Measurements from ENCODE around the gene CYP27B1.
"Not testable (repeated sequence)": the region's sequence is repeated elsewhere in the genome, so short reads cannot be mapped to it uniquely, and the experiment has no call there.

DNA sequence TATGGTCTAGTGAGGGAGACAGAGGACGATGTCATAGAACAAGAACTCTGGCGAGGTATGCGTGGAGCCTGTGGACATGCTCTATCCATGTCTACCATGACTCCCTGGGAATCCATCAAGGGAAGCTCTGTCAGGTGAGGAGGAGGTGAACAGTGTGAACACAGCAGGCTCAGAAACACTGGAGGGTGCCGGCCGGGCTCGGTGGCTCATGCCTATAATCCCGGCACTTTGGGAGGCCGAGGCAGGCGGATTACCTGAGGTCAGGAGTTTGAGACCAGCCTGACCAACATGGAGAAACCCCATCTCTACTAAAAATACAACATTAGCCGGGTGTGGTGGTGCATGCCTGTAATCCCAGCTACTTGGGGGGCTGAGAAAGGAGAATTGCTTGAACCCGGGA, 7.8 kb upstream of the CYP27B1 start:
- TF ChIP-seq POLR2A (IDR thresholded peaks at IDR 0.05; ENCODE audit: low read depth, low read length); POLR2AphosphoS5 (IDR thresholded peaks at IDR 0.05; ENCODE audit: low read depth, low read length); TAF1 (IDR thresholded peaks at IDR 0.05; ENCODE audit: borderline replicate concordance, low read depth, low read length): not testable (repeated sequence)
